ENCODE data around the gene SERPINB10. TPM values are rescaled to one million over a fixed set of nuclear protein-coding genes. Genes with fewer than 3 reads are reported as not detected.
A peak's percentile ranks its signal among the peaks of the same experiment; 100 is the strongest.

Gene SERPINB10
- total RNA-seq, 1 experiment from 2014 or later = not detected

GRCh38 chr18:63882333-63883141, 25.2 kb upstream of the SERPINB10 start:
- no peaks in the 10 kb centered on the region for H3K4me1 ChIP-seq
- H3K9me3 ChIP-seq (replicated peaks) = no peaks in the 10 kb centered on the region
- no peak overlapping the region for H3K4me3 ChIP-seq
- no peaks in the 10 kb centered on the region for H3K36me3 ChIP-seq
- no peak overlapping the region for H3K27ac ChIP-seq
- H3K27me3 ChIP-seq = no peaks in the 10 kb centered on the region
- DNase-seq = peak; percentile 3 to 13

- DNase-seq = no peak
- Histone ChIP-seq H3K36me3 (no peaks in the 10 kb centered on the region), H3K27ac (no peak overlapping the region), H3K9me3 (replicated peaks) (no peaks in the 10 kb centered on the region), H3K4me1 (no peaks in the 10 kb centered on the region), H3K4me3 (no peak overlapping the region), H3K27me3 (no peaks in the 10 kb centered on the region)
These were observed 24.1 kb upstream of the SERPINB10 start for GRCh38 chr18:63883617-63884016.

DNA sequence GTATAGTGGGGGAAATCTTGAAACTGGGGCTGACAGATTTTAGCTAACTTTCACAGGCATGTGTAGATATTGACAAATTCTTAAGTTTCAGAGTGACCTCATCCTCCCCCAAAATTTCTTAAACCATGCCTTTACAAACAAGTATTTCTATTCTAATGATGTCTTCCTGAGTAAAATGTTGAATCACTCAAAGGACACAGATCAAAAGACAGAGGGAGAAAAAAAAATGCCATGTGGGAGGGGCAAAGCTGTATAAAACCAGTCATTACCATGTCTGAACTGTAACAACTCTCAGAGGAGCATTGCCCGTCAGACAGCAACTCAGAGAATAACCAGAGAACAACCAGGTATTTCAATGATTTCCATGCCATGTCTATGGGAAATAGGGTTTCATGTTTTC, 20.3 kb upstream of the SERPINB10 start, which contains the start of gene SERPINB2:
Gene SERPINB2, plus strand, starts transcription at position 282 of the 400 bp plus-strand sequence. CDS start 3,740 bp downstream, outside the sequence.
- H3K27me3 ChIP-seq = no peaks in the 10 kb centered on the region
- no peaks in the 10 kb centered on the region for H3K9me3 ChIP-seq (replicated peaks)
- DNase-seq = no peak

DNA sequence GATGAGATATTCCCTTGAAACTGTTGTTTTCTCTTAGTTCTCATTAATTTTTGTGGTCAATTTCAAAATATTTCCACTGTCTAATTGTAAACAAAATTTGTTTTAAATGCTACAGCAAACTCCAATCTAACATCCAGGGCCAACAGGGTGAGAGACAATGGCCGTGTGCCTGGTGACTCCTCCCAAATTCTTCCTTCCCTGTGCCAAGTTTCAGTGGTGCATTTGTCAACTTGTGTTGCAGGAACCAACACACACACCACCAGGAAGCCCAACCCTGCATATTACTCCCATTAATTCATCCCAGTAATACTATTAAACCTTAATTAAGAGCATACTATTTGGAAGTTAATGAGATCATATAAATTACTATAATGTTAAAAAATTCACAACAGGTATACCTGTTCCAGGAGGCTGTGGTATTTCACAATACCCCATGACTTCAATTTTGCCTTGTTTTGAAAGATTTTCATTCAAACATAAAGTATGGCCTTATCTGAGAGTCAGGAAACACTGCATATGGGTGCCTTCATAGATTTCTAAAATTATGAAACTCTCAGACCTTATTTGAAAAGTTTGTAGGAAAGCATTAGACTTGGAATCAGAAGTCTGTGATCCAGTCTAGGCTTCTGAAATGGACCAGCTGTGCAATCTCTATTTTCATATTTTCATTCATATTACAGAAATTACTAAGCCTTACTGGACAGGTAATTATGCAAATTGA, 19.1 kb upstream of the SERPINB10 start:
- H3K27me3 ChIP-seq = no peaks in the 10 kb centered on the region
- no peak overlapping the region for H3K27ac ChIP-seq
- H3K4me3 ChIP-seq = no peak overlapping the region
- no peaks in the 10 kb centered on the region for H3K9me3 ChIP-seq (replicated peaks)
- no peaks in the 10 kb centered on the region for H3K36me3 ChIP-seq
- no peak for DNase-seq
- no peaks in the 10 kb centered on the region for H3K4me1 ChIP-seq

More for the DNA sequence above, 20.3 kb upstream of the SERPINB10 start, which contains the start of gene SERPINB2:
- Histone ChIP-seq H3K4me3 (no peak within 1 kb of the TSS), H3K36me3 (no peaks in the 10 kb centered on the region), H3K27ac (no peak within 1 kb of the TSS), H3K4me1 (no peaks in the 10 kb centered on the region)

DNA sequence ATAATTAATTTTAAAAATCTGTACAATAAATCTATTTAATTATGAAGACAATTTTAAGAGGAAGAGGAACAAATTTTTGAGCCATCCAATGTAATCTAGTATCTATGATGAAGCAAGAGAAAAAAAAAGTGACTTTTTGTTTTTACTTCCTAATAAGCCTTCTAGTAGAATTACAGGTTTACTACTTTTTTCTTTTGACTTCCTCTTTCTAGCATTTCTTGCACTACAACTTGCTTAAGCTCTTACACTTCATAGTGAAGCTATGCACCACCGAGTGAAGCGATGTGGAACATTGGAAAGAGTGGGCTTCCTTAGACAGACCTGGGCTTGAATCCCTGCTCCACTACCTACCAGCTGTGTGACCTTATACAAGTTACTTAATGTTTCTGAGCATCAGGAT, 18.1 kb upstream of the SERPINB10 start:
- Histone ChIP-seq H3K4me1 (no peaks in the 10 kb centered on the region), H3K4me3 (no peak overlapping the region), H3K9me3 (replicated peaks) (no peaks in the 10 kb centered on the region), H3K27ac (no peak overlapping the region), H3K36me3 (no peaks in the 10 kb centered on the region), H3K27me3 (no peaks in the 10 kb centered on the region)
- no peak for DNase-seq

GRCh38 chr18:63890237-63890949, 17.4 kb upstream of the SERPINB10 start:
- H3K9me3 ChIP-seq (replicated peaks) = no peaks in the 10 kb centered on the region
- H3K36me3 ChIP-seq = no peaks in the 10 kb centered on the region
- no peaks in the 10 kb centered on the region for H3K27me3 ChIP-seq
- H3K4me1 ChIP-seq = no peaks in the 10 kb centered on the region
- no peak overlapping the region for H3K4me3 ChIP-seq
- no peak overlapping the region for H3K27ac ChIP-seq
- DNase-seq = no peak

GRCh38 chr18:63890950-63891304, 16.8 kb upstream of the SERPINB10 start:
- Histone ChIP-seq H3K27ac (no peak overlapping the region), H3K4me1 (no peaks in the 10 kb centered on the region), H3K36me3 (no peaks in the 10 kb centered on the region), H3K9me3 (replicated peaks) (no peaks in the 10 kb centered on the region), H3K27me3 (no peaks in the 10 kb centered on the region), H3K4me3 (no peak overlapping the region)
- peak in 1 of 2 experiments; percentile 35 for DNase-seq

GRCh38 chr18:63892566-63892965, 15.2 kb upstream of the SERPINB10 start:
- Histone ChIP-seq H3K27me3 (no peaks in the 10 kb centered on the region), H3K9me3 (replicated peaks) (no peaks in the 10 kb centered on the region), H3K36me3 (no peaks in the 10 kb centered on the region), H3K27ac (no peak overlapping the region), H3K4me1 (no peaks in the 10 kb centered on the region), H3K4me3 (no peak overlapping the region)
- no peak for DNase-seq

- Histone ChIP-seq H3K27me3 (no peaks in the 10 kb centered on the region), H3K9me3 (replicated peaks) (no peaks in the 10 kb centered on the region), H3K36me3 (no peaks in the 10 kb centered on the region), H3K4me3 (no peak overlapping the region), H3K4me1 (no peaks in the 10 kb centered on the region), H3K27ac (no peak overlapping the region)
- DNase-seq = no peak
These were observed 13.5 kb upstream of the SERPINB10 start for GRCh38 chr18:63894106-63894772.

DNA sequence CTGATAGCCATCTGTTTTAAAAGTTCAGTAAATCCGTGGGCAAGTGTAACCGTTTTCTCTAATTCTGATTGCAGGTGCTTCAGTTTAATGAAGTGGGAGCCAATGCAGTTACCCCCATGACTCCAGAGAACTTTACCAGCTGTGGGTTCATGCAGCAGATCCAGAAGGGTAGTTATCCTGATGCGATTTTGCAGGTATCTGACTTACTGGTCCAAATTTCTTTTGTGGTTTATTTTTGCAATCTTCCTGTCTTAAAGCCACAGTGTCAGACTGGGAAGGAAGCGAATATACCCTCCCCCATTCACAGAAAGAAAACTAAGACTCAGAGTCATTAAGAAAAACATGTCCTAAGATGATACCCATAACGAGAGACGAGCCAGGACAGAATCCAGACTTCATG, 12.6 kb upstream of the SERPINB10 start:
- no peak overlapping the region for H3K27ac ChIP-seq
- H3K4me1 ChIP-seq = no peaks in the 10 kb centered on the region

GRCh38 chr18:63897072-63897471, 10.7 kb upstream of the SERPINB10 start:
- H3K27ac ChIP-seq = no peak overlapping the region
- no peaks in the 10 kb centered on the region for H3K27me3 ChIP-seq
- H3K4me3 ChIP-seq = no peak overlapping the region
- no peaks in the 10 kb centered on the region for H3K9me3 ChIP-seq (replicated peaks)
- H3K4me1 ChIP-seq = no peaks in the 10 kb centered on the region
- peak in 1 of 2 experiments; percentile 0 for DNase-seq
- H3K36me3 ChIP-seq = no peaks in the 10 kb centered on the region

More for the DNA sequence above, 12.6 kb upstream of the SERPINB10 start:
- Histone ChIP-seq H3K9me3 (replicated peaks) (no peaks in the 10 kb centered on the region), H3K27me3 (no peaks in the 10 kb centered on the region), H3K36me3 (no peaks in the 10 kb centered on the region), H3K4me3 (no peak overlapping the region)
- DNase-seq = no peak

GRCh38 chr18:63899206-63899605, 8.6 kb upstream of the SERPINB10 start:
- H3K4me1 ChIP-seq = no peaks in the 10 kb centered on the region
- DNase-seq = no peak
- H3K27ac ChIP-seq = no peak overlapping the region
- no peaks in the 10 kb centered on the region for H3K27me3 ChIP-seq
- H3K9me3 ChIP-seq (replicated peaks) = no peaks in the 10 kb centered on the region
- H3K36me3 ChIP-seq = no peaks in the 10 kb centered on the region
- H3K4me3 ChIP-seq = no peak overlapping the region

DNA sequence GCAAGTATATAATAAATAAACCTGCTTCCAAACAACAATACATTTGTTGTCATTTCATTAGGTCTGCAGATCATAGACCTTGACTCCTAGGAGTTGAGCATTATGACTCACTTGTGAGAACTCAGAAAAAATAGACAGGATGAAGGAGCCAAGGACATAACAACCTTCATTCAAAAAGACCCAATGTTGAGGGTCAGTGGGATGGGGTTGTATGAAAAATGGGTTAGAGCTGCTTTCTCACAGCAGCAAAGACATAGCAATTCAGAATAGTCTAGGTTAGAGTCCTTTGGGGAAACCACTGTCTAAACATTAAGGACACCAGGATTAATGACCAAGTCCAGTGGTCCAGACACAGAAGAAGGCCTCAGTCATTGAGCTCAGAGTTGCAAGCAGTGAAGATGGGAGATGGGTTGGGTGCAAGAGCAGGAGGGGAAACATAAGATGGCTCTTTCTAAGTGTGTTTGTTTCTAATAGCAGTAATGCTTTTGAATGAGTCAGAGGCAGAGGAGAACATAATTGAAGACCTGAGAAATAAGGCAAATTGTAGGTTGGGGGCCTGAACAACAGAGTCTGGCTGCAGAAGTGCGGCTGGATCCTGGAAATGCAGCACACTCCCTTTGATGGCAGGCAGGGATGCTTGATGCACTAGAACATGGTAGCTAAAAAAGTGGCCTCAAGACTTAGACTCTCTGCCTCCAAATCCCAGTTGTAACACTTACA, 3.7 kb upstream of the SERPINB10 start:
- no peaks in the 10 kb centered on the region for H3K27me3 ChIP-seq
- H3K4me1 ChIP-seq = no peaks in the 10 kb centered on the region
- H3K36me3 ChIP-seq = no peaks in the 10 kb centered on the region
- H3K27ac ChIP-seq = no peak overlapping the region
- no peaks in the 10 kb centered on the region for H3K9me3 ChIP-seq (replicated peaks)
- no peak overlapping the region for H3K4me3 ChIP-seq
- no peak for DNase-seq

- H3K27me3 ChIP-seq = no peaks in the 10 kb centered on the region
- H3K36me3 ChIP-seq = no peaks in the 10 kb centered on the region
- no peak overlapping the region for H3K27ac ChIP-seq
- no peaks in the 10 kb centered on the region for H3K4me1 ChIP-seq
- no peak overlapping the region for H3K4me3 ChIP-seq
- no peak for DNase-seq
- no peaks in the 10 kb centered on the region for H3K9me3 ChIP-seq (replicated peaks)
These were observed 3.1 kb upstream of the SERPINB10 start for GRCh38 chr18:63904694-63905093.

Data from SJCRH30 (cell line).